Adrenal gland (tissue), 5 donors: ENCODE results near the gene KCNH6.

Source experiments
- CTCF ChIP-seq, 6 experiments: fragments of 450-650 bp in 4 of 6; fragments of 200-600 bp in 2 of 6; sonication (generic) in 1 of 6; IDR thresholded peaks; 1 replicate in 5 of 6; 2 replicates in 1 of 6; pipeline versions ENCODE4 v1.5.1 to v1.8.0; 2016 to 2021; ENCODE audit warnings: antibody characterized with exemption in 6 of 6, mild to moderate bottlenecking in 2 of 6, moderate library complexity in 1 of 6
- POLR2A ChIP-seq, 2 donors: fragments of 450-650 bp; IDR thresholded peaks; one replicate each; pipeline ENCODE4 v1.6.1; 2017; ENCODE audit warnings: antibody characterized with exemption in 2 of 2, mild to moderate bottlenecking in 2 of 2, moderate library complexity in 1 of 2
- donor health status: DM: no; HTN: no; CAD: no.

- TF ChIP-seq CTCF (IDR thresholded peaks at IDR 0.05) (no peak), POLR2A (IDR thresholded peaks at IDR 0.05) (no peak)
These were observed 10.4 kb downstream of the KCNH6 start for GRCh38 chr17:63533433-63534077.
